CD4-positive, alpha-beta T cell treated with Interleukin-17A for 4 hours (primary cell): ENCODE results near the gene BTBD16.

Source experiments
- DNase-seq: peaks from one replicate; pipeline ENCODE4 v3.0.0-alpha.2; 2020; ENCODE audit warnings: mixed read lengths

Gene BTBD16

DNA sequence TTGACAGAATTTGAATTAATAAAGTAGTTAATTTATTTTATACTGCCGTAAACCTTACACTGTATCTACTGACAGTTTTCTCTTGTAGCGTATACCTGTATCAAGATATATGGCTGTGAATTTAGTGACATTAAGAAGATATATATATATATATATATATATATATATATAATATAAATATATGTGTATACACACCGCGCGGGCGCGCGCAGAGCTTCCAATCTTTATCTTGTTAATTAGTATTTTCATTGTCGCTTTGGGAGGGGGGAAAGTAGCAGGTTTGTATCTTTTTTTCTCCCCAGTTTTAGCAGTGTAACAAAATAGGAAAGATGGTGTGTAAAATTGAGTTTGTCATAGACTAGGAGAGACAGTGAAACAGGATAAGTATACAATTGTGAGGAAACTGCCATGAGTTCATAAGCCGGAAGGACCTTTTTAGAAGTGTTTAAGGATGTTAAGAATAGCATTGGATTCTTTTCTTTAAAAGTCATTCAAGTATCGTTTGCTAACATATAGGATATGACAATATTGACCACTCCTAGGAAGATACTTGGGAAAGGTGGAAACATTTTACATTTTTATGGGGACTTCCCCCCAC lies 105.4 kb downstream of the BTBD16 start:
- no peak for DNase-seq

DNA sequence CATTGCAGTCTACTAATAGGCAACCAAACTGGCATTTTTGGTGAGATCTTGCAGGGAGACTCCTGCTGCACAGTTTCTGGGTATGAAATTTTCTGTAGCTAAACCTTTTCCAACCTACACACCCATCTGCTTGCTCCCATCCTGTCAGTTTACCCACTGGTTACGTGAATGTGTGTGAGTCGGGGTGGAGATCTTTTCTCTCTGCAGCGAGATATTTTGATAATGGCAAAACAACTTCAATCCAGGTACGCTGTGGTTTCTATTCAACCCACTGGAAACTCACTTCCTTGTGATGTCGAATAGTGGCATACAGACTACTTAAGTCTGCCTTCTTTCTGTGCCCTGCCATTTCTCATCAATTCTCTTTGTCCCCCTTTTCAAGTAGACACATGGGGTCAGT lies 107.9 kb downstream of the BTBD16 start:
- DNase-seq = no peak

GRCh38 chr10:122379537-122379936 lies 108.4 kb downstream of the BTBD16 start:
- DNase-seq = no peak

DNA sequence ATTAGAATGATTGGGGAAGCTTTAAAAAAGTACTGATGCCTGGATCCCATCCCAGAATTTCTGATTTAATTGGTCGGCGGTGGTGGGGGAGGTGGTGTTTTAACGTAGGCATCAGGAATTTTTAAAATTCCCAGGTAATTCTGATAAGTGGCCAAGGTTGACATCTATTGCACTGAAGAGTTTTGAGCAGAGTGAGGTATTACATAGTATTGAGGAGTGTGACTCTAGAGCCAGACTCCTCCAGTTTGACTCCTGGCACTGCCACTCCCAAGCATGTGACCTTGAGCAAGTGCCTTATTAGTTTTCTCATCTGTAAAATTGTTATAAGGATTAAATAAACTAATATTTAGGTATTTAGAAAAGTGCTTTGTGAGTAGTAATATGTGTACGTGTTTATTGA lies 109.6 kb downstream of the BTBD16 start:
- DNase-seq = no peak

- no peak for DNase-seq
Measured at GRCh38 chr10:122381680-122382079, 110.6 kb downstream of the BTBD16 start.

- DNase-seq = no peak
Measured at GRCh38 chr10:122386514-122386913, 115.4 kb downstream of the BTBD16 start.

DNA sequence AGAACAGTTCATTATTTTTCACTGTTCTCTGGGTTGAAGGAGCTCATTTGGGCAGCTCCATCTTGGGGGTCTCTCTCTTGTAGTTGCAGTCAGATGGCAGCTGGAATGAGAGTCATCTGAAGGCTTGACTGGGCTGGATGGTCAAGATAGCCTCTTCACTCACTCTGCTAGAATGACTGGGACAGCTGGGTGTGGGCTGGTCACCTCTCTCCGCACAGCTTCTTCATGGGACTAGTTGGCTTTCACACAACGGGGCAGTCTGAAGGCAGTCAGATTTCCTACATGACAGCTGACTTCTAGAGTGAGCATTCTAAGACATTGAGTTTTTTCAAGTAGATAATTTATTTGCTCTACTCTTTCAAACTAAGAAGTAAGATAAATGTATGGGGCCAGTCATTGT lies 116.5 kb downstream of the BTBD16 start:
- no peak for DNase-seq
